Measurements from ENCODE around the gene GATAD2A.

The GATAD2A gene

DNA sequence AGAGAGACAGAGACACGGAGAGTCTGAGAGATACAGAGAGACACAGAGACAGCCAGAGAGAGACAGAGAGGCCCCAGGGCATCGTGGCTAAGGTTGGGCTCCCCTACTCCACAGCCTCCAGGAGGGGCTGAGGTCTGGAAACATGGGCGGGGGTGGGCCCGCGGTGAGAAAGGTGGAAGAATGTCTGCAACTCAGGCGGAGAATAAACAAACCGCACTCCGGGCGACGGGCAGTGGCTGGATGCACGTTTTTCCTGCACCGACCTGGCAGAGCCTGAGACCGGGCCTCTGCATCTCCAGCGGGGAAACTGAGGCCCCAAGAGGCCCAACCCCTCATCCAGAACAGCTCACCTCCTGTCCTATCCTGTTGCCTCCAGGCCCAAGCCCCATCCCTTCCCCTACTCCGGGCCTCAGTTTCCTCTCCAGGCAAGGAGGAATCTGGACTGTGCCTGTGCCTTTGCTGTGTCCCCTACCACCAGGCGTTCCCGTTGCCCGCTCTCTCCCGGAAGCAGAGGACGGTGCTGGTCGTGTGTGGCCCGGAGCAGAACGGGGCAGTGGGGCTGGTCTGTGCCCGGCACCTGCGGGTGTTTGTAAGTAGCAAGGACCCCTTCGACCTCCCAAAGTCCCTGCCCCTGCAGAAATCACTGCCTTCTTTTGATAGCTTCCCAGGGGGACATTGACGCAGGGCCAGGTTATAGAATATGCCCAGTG is 129.2 kb downstream of the GATAD2A start:
- no peak for DNase-seq

DNA sequence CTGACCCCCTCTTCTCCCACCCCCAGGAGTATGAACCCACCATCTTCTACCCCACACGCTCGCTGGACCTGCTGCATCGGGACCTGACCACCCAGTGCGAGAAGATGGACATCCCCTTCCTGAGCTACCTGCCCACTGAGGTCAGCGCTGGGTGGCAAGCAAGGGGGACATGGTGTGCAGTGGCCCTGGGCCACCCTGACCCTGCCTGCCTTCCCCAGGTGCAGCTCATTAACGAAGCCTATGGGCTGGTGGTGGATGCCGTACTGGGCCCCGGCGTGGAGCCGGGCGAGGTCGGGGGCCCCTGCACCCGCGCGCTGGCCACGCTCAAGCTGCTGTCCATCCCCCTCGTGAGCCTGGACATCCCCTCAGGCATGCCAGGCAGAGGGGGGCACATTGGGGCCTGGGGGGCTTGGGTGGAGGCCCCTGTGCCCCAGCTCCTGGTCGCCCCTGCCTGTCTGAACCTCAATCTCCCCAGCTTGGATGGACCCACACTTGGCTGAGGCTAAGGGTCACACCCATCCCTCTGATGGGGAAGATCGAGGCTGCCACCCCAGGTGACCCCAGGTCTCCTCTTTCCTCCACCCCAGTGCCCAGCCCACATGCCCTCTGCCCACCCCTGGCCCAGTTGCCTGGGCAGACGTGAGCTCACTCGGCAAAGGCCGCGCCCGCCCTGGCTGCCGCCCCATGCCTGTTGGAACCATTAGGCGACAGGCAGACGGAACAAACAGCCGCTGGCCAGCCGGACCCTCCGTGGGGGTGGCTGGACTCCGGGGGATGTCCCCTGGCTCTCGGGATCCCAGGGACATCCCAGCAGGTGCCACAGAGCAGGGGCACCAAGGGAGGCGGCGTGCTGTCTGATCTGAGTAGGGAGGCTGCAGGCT is 130.1 kb downstream of the GATAD2A start:
- DNase-seq = no peak

DNA sequence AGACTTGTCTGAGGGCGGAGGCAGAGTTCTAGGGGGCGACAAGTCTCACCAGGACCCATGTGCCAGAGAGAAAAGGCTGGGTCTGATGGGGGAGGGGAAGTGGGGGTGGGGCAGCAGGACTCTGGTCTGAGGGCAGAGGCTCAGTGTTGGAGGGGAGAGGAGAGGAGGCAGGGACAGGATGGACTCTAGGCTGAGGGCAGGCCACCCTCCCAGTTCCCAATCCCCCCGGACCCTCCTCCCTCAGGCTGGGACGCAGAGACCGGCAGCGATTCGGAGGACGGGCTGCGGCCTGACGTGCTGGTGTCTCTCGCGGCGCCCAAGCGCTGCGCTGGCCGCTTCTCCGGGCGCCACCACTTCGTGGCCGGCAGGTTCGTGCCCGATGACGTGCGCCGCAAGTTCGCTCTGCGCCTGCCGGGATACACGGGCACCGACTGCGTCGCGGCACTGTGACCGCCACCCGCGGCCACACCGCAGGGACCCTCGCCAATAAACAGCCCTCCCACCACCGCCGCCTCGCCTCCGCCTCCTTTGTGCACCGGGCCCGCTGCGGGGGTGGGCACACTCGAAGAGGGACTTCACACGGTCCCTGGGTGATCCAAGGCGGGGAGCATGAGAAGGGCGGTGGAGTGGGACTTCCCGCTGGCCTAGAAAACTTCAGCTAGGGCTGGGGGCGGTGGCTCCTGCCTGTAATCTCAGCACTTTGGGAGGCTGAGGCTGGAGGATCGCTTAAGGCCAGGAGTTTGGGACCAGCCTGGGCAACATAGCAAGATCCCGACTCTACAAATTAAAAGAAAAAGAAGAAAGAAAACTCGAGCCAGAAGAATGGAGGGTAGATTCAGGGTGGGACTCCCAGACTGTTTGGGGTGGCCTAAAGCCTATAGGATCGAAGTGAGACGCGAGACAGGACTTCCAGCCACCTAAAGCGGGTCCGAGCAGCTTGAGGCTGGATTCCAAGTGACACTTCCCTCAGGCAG is 131.9 kb downstream of the GATAD2A start:
- no peak for DNase-seq

- DNase-seq = peak; percentile 75
Measured at GRCh38 chr19:19538061-19538784, 132.7 kb downstream of the GATAD2A start, which contains the start of gene CILP2. TSS of gene CILP2 (plus strand) at chr19:19538265. CDS start at chr19:19538350, 85 bp downstream.

DNA sequence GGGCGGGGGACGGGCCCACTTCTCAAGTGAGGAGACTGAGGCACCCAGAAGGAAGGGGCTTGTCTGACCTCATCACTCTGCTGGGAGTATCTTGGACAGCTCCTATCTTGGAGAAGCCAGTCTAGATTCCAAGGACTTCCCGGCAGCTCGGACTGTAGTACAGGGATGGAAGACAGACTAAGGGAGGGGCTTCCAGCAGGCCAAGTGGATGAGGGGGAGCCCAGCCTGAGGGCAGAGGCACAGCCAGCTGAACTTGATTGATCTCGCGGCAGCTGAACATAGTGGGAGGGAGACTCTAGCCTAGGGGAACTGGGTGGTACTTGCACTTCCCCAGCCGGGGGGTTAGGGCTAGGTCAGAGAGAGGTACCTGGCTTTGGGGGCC is 133.3 kb downstream of the GATAD2A start:
- peak; percentile 50 for DNase-seq

- no peak for DNase-seq
Measured at GRCh38 chr19:19539698-19540063, 134.2 kb downstream of the GATAD2A start.

- peak; percentile 85 for DNase-seq
Measured at GRCh38 chr19:19540064-19540714, 134.7 kb downstream of the GATAD2A start.

DNA sequence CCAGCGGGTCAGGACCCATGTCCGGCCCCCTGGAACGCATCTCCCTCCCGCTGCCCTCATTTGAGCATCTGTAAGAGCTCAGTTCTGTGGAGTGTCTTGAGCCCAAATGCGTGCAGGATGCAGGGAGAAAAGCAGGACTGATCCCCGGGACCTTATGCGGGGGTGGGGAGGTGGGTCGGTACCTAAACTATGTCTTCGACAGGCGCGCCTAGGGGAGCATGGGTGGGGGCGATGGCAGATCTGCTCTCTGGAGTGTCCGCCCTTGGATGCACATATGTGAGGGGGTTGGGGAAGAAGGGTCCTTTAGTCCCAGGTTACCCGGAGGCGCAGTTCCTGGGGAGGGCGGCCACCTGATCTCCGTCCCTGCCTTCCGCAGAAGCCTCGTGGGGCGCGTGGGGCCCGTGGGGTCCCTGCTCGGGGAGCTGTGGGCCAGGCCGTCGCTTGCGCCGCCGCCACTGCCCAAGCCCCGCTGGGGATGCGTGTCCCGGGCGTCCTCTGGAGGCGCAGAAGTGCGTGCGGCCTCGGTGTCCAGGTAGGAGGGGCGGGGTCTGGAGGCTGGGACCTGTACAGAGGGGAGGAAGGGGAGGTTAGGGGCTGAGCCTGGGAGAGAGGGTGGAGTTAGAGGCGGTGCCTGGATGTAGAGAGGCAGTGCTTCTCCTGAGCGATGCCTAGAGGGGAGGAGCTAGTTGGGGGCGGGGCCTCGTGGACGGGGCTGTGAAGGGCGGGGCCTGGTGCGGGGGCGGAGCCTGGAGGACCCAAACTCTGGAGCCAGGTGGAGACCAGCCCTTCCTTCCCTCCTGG is 135.4 kb downstream of the GATAD2A start:
- peak; percentile 73 for DNase-seq

DNA sequence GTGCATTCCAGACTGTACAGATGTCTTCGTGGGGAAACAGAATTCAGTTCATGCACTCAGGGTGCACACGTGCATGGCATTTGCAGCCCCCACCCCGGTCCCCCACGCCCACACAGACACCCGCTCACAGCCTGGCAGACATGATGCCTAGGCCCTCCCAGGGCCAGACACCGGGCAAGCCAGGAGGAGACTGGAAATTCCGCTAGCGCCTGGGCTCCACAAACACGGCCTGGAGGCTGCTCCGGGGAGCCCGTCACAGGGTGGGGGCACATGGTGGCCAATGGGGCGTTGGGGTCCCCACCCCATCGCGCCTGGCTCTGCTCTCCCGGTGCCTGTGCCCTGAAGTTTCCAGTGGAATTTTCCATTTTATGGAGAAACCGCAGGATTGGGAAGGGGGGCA is 136.1 kb downstream of the GATAD2A start:
- DNase-seq = no peak

DNA sequence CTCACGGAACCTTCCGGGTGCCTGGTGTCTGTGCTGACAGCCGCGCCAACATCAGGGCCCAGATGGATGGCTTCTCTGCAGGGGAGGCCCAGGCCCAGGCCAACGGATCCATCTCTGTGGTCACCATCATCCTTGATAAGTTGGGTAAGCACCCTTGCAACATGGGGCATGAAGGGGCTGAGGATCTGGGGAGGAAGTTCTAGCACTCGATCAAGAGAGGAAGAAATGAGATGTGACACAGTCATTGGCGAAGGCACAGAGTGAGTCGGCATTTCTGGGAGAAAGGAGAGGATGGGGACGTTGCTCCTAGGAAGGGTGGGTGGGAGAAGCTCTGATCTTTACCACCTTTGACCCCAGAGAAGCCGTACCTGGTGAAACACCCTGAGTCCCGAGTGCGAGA is 137.0 kb downstream of the GATAD2A start:
- DNase-seq = no peak

GRCh38 chr19:19543101-19543500 is 137.6 kb downstream of the GATAD2A start:
- no peak for DNase-seq

GRCh38 chr19:19543640-19544039 is 138.2 kb downstream of the GATAD2A start:
- DNase-seq = no peak

DNA sequence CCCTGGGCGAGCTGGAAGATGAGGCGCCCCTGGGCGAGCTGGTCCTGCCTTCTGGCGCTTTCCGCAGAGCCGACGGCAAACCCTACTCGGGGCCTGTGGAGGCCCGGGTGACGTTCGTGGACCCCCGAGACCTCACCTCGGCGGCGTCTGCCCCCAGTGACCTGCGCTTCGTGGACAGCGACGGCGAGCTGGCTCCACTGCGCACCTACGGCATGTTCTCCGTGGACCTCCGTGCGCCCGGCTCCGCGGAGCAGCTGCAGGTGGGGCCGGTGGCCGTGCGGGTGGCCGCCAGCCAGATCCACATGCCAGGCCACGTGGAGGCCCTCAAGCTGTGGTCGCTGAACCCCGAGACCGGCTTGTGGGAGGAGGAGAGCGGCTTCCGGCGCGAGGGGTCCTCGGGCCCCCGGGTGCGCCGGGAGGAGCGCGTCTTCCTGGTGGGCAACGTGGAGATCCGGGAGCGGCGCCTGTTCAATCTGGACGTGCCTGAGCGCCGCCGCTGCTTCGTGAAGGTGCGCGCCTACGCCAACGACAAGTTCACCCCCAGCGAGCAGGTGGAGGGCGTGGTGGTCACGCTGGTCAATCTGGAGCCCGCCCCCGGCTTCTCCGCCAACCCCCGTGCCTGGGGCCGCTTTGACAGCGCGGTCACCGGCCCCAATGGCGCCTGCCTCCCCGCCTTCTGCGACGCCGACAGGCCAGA is 138.9 kb downstream of the GATAD2A start:
- no peak for DNase-seq

DNA sequence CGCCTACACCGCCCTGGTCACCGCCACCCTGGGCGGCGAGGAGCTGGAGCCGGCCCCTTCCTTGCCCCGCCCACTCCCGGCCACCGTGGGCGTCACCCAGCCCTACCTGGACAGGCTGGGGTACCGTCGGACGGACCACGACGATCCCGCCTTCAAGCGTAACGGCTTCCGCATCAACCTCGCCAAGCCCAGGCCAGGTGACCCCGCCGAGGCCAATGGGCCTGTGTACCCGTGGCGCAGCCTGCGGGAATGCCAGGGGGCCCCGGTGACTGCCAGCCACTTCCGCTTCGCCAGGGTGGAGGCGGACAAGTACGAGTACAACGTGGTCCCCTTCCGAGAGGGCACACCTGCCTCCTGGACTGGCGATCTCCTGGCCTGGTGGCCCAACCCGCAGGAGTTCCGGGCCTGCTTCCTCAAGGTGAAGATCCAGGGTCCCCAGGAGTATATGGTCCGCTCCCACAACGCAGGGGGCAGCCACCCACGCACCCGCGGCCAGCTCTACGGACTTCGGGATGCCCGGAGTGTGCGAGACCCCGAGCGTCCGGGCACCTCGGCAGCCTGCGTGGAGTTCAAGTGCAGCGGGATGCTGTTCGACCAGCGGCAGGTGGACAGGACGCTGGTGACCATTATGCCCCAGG is 139.6 kb downstream of the GATAD2A start:
- DNase-seq = no peak

GRCh38 chr19:19545707-19546106 is 140.2 kb downstream of the GATAD2A start:
- no peak for DNase-seq

DNA sequence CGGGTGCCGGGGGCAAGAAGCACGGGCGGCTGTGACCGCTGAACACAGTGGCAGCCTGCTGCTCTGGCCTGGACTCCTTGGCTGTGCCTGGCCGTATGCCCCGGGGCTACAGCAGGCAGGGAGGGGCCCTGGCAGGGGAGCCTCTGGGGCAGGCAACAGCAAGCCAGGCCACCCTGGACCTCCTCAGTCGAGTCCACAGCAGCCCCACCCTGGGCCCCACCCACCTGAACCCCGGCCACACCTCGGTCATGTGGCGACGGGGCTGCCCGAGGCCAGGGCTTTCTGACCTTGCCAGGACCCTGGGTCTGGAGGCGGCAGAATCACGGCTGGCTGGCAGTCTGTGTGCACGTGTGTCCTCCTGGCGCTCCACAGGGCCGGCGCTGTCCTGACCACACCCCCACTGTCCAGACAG is 141.3 kb downstream of the GATAD2A start:
- DNase-seq = no peak

DNA sequence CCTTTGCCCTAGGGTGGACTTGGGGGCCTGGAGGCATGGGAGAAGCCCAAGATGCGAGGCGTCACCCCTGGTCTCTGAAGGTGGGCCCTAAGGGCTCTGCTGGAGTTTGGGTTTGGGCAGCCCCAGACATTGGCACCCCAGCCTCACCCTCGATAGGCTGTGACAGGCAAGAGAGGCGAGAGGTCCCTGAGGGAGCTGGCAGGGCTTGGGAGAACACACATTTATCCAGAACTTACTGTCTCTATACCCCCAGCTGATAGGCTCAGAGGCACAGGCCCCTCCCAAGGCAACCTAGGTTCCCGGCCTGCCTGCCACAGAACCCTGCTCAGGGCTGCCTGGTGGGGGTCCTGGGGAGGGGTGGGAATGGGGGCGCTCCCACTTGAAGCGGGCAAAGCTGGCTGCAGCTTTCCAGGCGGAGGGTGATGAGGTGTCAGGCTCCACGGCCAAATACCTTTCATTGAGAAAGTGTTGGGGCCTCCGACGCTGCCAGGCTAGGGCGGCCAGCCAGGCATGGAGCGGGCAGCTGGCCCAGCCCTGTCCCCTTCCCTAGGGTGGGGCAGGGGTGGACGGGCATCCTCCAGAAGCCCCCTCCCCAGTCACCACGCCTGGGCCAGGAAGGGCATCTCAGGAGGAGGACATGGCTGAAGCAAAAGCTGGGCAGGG is 142.3 kb downstream of the GATAD2A start:
- no peak for DNase-seq

DNA sequence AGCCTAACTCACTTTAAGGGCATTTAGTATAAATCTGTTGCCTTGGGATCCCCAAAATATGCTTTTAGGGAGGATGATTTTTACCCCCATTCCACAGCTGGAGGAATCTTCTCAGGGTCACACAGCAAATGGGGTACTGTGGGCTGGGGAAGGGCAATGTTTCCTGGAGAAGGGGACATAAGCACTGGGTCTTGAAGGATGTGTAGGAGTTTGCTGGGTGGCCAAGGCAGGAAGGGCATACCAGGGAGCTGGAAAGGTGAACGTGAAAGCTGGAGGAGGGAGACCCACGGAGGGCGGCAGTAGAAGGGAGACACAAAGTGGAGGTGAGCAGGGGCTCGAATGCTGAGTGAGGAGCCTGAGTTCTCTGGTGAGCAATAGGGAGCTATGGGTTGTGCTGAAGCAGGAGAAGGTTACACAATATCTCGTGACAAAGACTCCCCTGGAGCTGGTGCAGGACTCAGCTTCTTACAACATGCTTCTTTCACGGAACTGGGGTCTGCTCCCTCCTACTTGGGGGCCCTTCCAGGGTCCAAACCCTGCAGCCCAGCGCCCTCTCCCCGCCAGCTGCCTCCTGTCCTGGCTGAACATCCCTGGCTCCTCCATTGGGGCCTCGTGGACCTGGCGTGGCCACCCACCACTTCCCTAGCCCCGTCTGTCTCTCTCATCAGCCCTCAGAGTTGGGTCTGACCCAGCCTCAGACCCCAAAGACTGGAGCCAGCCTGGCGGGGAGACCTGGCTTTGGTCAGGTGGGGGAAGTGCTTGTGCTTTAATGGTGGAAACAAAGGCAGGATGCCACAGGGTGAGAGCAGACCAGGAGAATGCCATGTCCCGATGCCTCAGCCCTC is 143.7 kb downstream of the GATAD2A start:
- no peak for DNase-seq

All from eye (tissue), 1 donor.